WTC11 (cell line): ENCODE measurements around the gene NAA40.

Experiments used
- ATF2 ChIP-seq: sonication (generic); formaldehyde crosslinking; IDR thresholded peaks from 2 replicates; pipeline ENCODE4 v1.8.1; 2022; ENCODE audit warnings: low read depth, missing genetic modification reagents, borderline replicate concordance
- CTCF ChIP-seq: fragments of 200-600 bp; IDR thresholded peaks from 2 replicates; pipeline ENCODE4 v1.8.0; 2022; ENCODE audit warnings: antibody characterized with exemption
- GABPB1 ChIP-seq: sonication (generic); formaldehyde crosslinking; IDR thresholded peaks from 2 replicates; pipeline ENCODE4 v1.8.1; 2023; ENCODE audit warnings: mild to moderate bottlenecking, missing genetic modification reagents
- NR2C2 ChIP-seq: sonication (generic); formaldehyde crosslinking; IDR thresholded peaks from 2 replicates; pipeline ENCODE4 v1.8.0; 2022; ENCODE audit warnings: mild to moderate bottlenecking, missing genetic modification reagents
- PRDM15 ChIP-seq: sonication (generic); formaldehyde crosslinking; IDR thresholded peaks from 2 replicates; pipeline ENCODE4 v1.8.0; 2022; ENCODE audit warnings: missing genetic modification reagents
- ZNF232 ChIP-seq: sonication (generic); formaldehyde crosslinking; IDR thresholded peaks from 2 replicates; pipeline ENCODE4 v1.8.0; 2022; ENCODE audit warnings: mild to moderate bottlenecking, missing genetic modification reagents

- TF ChIP-seq NR2C2 (CRISPR knock-in tag) (no peak), ATF2 (CRISPR knock-in tag) (no peak), PRDM15 (no peak), ZNF232 (CRISPR knock-in tag) (no peak), CTCF (no peak), GABPB1 (CRISPR knock-in tag) (no peak)
Measured at GRCh38 chr11:63890368-63890767, 48.4 kb upstream of the NAA40 start.
